ENCODE data around the gene TTL. TPM values are rescaled to one million over a fixed set of nuclear protein-coding genes. Genes with fewer than 3 reads are reported as not detected.
"Not testable (repeated sequence)": the region's sequence is repeated elsewhere in the genome, so short reads cannot be mapped to it uniquely, and the experiment has no call there.

Gene TTL
- polyA plus RNA-seq, 1 donor from 2014 or later: 53.8 TPM

DNA sequence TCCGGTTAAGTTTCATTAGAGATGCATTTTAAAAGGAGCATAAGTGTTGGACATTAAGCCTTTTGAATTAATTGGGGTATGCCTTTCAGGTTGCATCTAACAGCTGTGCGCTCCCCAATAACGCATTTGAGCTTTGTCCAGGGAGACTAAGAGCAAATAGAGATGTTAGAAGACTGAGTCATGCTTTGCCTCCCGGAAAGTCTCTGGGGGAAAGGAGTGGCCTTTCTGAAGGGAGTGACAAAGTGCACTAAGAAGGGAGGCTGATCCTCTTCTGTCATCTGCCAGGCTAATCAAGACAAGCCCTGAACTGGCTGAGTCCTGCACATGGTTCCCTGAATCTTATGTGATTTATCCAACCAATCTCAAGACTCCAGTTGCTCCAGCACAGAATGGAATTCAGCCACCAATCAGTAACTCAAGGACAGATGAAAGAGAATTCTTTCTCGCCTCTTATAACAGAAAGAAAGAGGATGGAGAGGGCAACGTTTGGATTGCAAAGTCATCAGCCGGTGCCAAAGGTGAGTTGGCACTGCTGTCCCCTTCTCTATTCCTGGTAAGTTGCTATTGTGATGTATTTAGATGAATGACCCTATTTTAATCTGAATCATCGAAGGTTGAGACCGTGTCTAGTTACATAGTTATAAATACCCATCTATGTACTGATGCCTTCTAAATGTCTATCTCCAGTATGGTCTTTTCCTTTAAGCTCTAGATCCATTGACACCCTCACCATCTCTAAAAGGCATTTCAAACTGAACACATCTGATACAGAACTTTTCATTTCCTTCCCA lies 12.1 kb downstream of the TTL start:
- no peak overlapping the region for H3K27ac ChIP-seq (ENCODE audit: low read length)
- H3K9ac ChIP-seq (ENCODE audit: low read length): no peak overlapping the region
- no peaks in the 10 kb centered on the region for H3K9me2 ChIP-seq (ENCODE audit: insufficient read depth, low read length)
- no peak overlapping the region for H2AFZ ChIP-seq (ENCODE audit: low read depth, low read length)
- peaks cover 8% of the 10 kb centered on the region for H3K36me3 ChIP-seq (ENCODE audit: insufficient read depth, low read length)
- no peak overlapping the region for H3K4me3 ChIP-seq (ENCODE audit: low read length)
- TF ChIP-seq SMC3 (conservative IDR thresholded peaks at IDR 0.05; ENCODE audit: poor library complexity): no peak
- no peak for TF ChIP-seq EP300 (conservative IDR thresholded peaks at IDR 0.05; ENCODE audit: poor library complexity, severe bottlenecking)
- no peak for TF ChIP-seq POLR2AphosphoS5 (IDR thresholded peaks at IDR 0.05)
- no peak for TF ChIP-seq TAF1 (IDR thresholded peaks at IDR 0.05; ENCODE audit: low read depth)
- TF ChIP-seq, protein P1, sequence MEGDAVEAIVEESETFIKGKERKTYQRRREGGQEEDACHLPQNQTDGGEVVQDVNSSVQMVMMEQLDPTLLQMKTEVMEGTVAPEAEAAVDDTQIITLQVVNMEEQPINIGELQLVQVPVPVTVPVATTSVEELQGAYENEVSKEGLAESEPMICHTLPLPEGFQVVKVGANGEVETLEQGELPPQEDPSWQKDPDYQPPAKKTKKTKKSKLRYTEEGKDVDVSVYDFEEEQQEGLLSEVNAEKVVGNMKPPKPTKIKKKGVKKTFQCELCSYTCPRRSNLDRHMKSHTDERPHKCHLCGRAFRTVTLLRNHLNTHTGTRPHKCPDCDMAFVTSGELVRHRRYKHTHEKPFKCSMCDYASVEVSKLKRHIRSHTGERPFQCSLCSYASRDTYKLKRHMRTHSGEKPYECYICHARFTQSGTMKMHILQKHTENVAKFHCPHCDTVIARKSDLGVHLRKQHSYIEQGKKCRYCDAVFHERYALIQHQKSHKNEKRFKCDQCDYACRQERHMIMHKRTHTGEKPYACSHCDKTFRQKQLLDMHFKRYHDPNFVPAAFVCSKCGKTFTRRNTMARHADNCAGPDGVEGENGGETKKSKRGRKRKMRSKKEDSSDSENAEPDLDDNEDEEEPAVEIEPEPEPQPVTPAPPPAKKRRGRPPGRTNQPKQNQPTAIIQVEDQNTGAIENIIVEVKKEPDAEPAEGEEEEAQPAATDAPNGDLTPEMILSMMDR (IDR thresholded peaks at IDR 0.05; ENCODE audit: poor library complexity, severe bottlenecking): no peak
- no peak for TF ChIP-seq RAD21 (conservative IDR thresholded peaks at IDR 0.05)
- no peak for TF ChIP-seq EZH2 (IDR thresholded peaks at IDR 0.05; ENCODE audit: borderline replicate concordance, insufficient read depth, low read length, poor library complexity, severe bottlenecking)
- no peaks in the 10 kb centered on the region for H3F3A ChIP-seq (ENCODE audit: insufficient read depth, low read length, poor library complexity, severe bottlenecking)
- no peaks in the 10 kb centered on the region for H4K20me1 ChIP-seq (ENCODE audit: insufficient read depth)
- no peaks in the 10 kb centered on the region for H3K9me3 ChIP-seq (ENCODE audit: low read length)
- H3K4me2 ChIP-seq (ENCODE audit: low read length): no peak overlapping the region
- no peaks in the 10 kb centered on the region for H3K27me3 ChIP-seq (ENCODE audit: insufficient read depth, low read depth, low read length)
- H3K79me2 ChIP-seq (replicated peaks; ENCODE audit: insufficient read depth, low read length): peaks cover 4% of the 10 kb centered on the region

DNA sequence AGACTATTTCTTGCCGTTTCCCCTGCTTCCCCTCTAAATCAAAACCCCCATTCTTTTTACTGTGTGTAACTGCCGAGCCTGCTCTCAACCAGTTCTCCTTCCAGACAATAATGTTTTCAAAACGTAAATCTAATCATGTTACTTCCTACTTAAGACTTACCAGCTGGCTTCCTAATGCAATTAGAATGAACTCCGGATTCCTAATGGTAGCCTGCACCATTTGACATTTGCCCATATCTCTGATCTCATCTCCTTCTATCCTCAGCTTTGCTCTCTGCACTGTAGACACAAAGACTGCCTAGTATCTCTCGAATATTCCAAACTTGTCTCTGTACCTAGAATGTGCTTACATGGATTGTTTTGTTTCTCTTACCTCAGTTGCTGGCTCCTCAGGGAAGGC lies 12.9 kb downstream of the TTL start:
- H3K9me2 ChIP-seq (ENCODE audit: insufficient read depth, low read length): no peaks in the 10 kb centered on the region
- H4K20me1 ChIP-seq (ENCODE audit: insufficient read depth): no peaks in the 10 kb centered on the region
- H3K27me3 ChIP-seq (ENCODE audit: insufficient read depth, low read depth, low read length): no peaks in the 10 kb centered on the region
- H3K9ac ChIP-seq (ENCODE audit: low read length): no peak overlapping the region
- H3K79me2 ChIP-seq (replicated peaks; ENCODE audit: insufficient read depth, low read length): peaks cover 4% of the 10 kb centered on the region
- no peak overlapping the region for H3K4me2 ChIP-seq (ENCODE audit: low read length)
- H3K9me3 ChIP-seq (ENCODE audit: low read length): no peaks in the 10 kb centered on the region
- H2AFZ ChIP-seq (ENCODE audit: low read depth, low read length): no peak overlapping the region
- H3F3A ChIP-seq (ENCODE audit: insufficient read depth, low read length, poor library complexity, severe bottlenecking): no peaks in the 10 kb centered on the region
- H3K27ac ChIP-seq (ENCODE audit: low read length): no peak overlapping the region
- H3K36me3 ChIP-seq (ENCODE audit: insufficient read depth, low read length): peaks cover 8% of the 10 kb centered on the region
- TF ChIP-seq POLR2AphosphoS5 (IDR thresholded peaks at IDR 0.05) (no peak), SMC3 (conservative IDR thresholded peaks at IDR 0.05; ENCODE audit: poor library complexity) (no peak)
- H3K4me3 ChIP-seq (ENCODE audit: low read length): no peak overlapping the region

DNA sequence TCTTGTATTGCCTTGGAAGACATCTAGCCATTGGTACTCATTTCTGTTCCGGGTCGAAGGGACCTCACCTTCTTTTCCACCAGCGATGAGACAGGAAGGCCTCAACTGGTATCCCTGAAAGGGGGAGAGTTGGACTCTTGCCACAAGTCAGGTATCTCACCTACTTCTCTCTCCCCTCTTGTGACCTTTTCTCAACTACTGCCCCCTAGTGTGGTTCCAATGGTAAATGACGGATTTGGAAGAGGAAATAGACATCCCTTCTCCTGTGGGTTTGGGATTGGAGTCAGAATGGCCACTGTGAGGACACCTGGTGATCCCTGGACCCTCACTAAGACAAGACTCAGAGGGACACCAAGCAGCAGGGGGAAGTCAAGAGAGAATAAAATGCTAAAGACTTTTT lies 13.9 kb downstream of the TTL start:
- H3K27ac ChIP-seq (ENCODE audit: low read length); H3K79me2 ChIP-seq (replicated peaks; ENCODE audit: insufficient read depth, low read length); H3K27me3 ChIP-seq (ENCODE audit: insufficient read depth, low read depth, low read length); H3K9ac ChIP-seq (ENCODE audit: low read length); H3K4me2 ChIP-seq (ENCODE audit: low read length); H3F3A ChIP-seq (ENCODE audit: insufficient read depth, low read length, poor library complexity, severe bottlenecking); H3K4me3 ChIP-seq (ENCODE audit: low read length); H3K9me2 ChIP-seq (ENCODE audit: insufficient read depth, low read length); H3K9me3 ChIP-seq (ENCODE audit: low read length); H3K36me3 ChIP-seq (ENCODE audit: insufficient read depth, low read length); H2AFZ ChIP-seq (ENCODE audit: low read depth, low read length); H4K20me1 ChIP-seq (ENCODE audit: insufficient read depth): not testable (repeated sequence)

DNA sequence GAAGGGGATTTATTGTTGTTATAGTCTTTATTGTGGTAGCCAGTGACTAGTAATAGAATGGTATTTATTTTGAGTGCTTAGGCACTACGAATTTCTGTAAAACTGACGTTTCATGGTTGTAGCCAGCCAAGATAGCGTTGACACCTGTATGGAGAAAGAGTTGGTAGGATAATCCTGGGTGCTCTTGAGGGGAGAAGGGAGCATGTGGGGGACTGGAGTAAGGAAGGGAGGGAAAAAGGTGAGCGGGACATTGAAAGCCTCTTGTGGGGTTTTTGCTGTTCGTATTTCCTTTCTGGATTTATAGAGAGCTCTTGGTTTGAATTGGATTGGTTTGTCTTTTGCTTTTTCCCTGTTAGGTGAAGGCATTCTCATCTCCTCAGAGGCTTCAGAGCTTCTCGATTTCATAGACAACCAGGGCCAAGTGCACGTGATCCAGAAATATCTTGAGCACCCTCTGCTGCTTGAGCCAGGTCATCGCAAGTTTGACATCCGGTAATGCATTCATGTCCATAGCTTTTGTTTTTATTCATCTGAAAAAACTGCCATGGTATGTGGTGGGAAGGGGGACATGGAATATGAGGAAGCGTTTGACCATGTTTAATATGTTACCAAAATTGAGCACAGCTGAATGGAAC lies 19.0 kb downstream of the TTL start:
- H3K9me3 ChIP-seq (ENCODE audit: low read length); H3K9ac ChIP-seq (ENCODE audit: low read length); H3K27me3 ChIP-seq (ENCODE audit: insufficient read depth, low read depth, low read length); H3K79me2 ChIP-seq (replicated peaks; ENCODE audit: insufficient read depth, low read length); H3K4me2 ChIP-seq (ENCODE audit: low read length); H3K9me2 ChIP-seq (ENCODE audit: insufficient read depth, low read length); H3K4me3 ChIP-seq (ENCODE audit: low read length); H3K27ac ChIP-seq (ENCODE audit: low read length); H3F3A ChIP-seq (ENCODE audit: insufficient read depth, low read length, poor library complexity, severe bottlenecking); H4K20me1 ChIP-seq (ENCODE audit: insufficient read depth); H2AFZ ChIP-seq (ENCODE audit: low read depth, low read length); H3K36me3 ChIP-seq (ENCODE audit: insufficient read depth, low read length): not testable (repeated sequence)

DNA sequence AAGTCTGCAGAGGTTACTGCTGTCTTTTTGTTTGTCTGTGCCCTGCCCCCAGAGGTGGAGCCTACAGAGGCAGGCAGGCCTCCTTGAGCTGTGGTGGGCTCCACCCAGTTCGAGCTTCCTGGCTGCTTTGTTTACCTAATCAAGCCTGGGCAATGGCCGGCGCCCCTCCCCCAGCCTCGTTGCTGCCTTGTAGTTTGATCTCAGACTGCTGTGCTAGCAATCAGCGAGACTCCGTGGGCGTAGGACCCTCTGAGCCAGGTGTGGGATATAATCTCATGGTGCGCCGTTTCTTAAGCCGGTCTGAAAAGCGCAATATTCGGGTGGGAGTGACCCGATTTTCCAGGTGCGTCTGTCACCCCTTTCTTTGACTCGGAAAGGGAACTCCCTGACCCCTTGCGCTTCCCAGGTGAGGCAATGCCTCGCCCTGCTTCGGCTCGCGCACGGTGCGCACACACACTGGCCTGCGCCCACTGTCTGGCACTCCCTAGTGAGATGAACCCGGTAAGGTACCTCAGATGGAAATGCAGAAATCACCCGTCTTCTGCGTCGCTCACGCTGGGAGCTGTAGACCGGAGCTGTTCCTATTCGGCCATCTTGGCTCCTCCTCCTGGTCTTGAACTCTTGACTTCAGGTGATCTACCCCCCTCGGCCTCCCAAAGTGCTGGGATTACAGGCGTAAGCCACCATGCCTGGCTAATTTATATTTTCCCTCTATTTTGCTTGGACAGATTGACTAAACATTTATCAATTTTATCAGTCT lies 27.5 kb downstream of the TTL start:
- not testable (repeated sequence) for H3K9ac ChIP-seq (ENCODE audit: low read length); H3K36me3 ChIP-seq (ENCODE audit: insufficient read depth, low read length); H3K4me3 ChIP-seq (ENCODE audit: low read length); H2AFZ ChIP-seq (ENCODE audit: low read depth, low read length); H3K9me2 ChIP-seq (ENCODE audit: insufficient read depth, low read length); H3F3A ChIP-seq (ENCODE audit: insufficient read depth, low read length, poor library complexity, severe bottlenecking); H3K27ac ChIP-seq (ENCODE audit: low read length); H3K27me3 ChIP-seq (ENCODE audit: insufficient read depth, low read depth, low read length); H3K4me2 ChIP-seq (ENCODE audit: low read length); H4K20me1 ChIP-seq (ENCODE audit: insufficient read depth); H3K79me2 ChIP-seq (replicated peaks; ENCODE audit: insufficient read depth, low read length); H3K9me3 ChIP-seq (ENCODE audit: low read length)

Data from neural cell (in vitro differentiated cells).